OCI-LY1 (cell line): ENCODE measurements around the gene AFAP1.

Experiments
- EZH2 ChIP-seq: fragments of 200-600 bp; sonication (generic), shearing (Covaris generic); IDR thresholded peaks from 2 replicates; pipeline ENCODE4 v1.8.0; 2017; ENCODE audit warnings: borderline replicate concordance, mixed run types, mild to moderate bottlenecking, antibody characterized with exemption, low read length, moderate library complexity, mixed read lengths
- TF ChIP-seq, protein P1 (sequence below): fragments of 200-600 bp; sonication (generic), shearing (Covaris generic); IDR thresholded peaks from 2 replicates; pipeline ENCODE4 v1.5.1; 2017; ENCODE audit warnings: mild to moderate bottlenecking, antibody characterized with exemption, low read length, moderate library complexity, mixed read lengths

DNA sequence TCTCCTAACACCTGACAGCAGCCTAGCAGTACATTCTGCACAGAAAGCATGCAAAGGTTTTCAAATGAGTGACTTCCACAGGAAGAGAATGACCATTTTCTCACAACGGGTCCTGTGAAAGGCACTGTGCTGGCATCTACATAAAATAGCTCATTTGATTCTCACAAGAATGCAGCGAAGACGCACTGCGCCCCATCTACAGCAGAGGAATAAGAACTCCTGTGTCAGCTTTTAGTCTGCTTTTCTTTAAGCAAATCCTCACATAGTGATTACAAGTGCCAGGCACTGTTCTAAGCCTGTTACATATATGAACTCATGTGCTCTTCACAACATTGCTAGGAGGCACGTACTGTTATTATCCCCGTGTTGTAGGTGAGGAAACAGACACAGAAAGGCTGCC is 62.5 kb downstream of the AFAP1 start:
- TF ChIP-seq, protein P1, sequence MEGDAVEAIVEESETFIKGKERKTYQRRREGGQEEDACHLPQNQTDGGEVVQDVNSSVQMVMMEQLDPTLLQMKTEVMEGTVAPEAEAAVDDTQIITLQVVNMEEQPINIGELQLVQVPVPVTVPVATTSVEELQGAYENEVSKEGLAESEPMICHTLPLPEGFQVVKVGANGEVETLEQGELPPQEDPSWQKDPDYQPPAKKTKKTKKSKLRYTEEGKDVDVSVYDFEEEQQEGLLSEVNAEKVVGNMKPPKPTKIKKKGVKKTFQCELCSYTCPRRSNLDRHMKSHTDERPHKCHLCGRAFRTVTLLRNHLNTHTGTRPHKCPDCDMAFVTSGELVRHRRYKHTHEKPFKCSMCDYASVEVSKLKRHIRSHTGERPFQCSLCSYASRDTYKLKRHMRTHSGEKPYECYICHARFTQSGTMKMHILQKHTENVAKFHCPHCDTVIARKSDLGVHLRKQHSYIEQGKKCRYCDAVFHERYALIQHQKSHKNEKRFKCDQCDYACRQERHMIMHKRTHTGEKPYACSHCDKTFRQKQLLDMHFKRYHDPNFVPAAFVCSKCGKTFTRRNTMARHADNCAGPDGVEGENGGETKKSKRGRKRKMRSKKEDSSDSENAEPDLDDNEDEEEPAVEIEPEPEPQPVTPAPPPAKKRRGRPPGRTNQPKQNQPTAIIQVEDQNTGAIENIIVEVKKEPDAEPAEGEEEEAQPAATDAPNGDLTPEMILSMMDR = no peak
- TF ChIP-seq EZH2 = no peak
